NCI-H345 treated with DMSO at 0.1 percent for 48 hours (cell line): Measurements from ENCODE around the gene GREB1L.
"Not testable (repeated sequence)": the region's sequence is repeated elsewhere in the genome, so short reads cannot be mapped to it uniquely, and the experiment has no call there.

Experiments used
- DNase-seq: peaks from one replicate; lab custom pipeline; 2025; ENCODE audit not compliant: unreplicated experiment; lab: John Stamatoyannopoulos, UW

GREB1L gene

GRCh38 chr18:21242141-21242779 is at the start of gene GREB1L:
Gene GREB1L (plus strand): TSS chr18:21242232. CDS start chr18:21383519, 141,287 bp downstream.
- DNase-seq: peak; percentile 18

- no peak for DNase-seq
These were observed 49.8 kb upstream of the GREB1L start for GRCh38 chr18:21192308-21192624.

GRCh38 chr18:21194871-21195771 is 46.9 kb upstream of the GREB1L start:
- DNase-seq: peak; percentile 73

- DNase-seq: no peak
These were observed 45.6 kb upstream of the GREB1L start for GRCh38 chr18:21196426-21196825.

- DNase-seq: no peak
These were observed 38.9 kb upstream of the GREB1L start for GRCh38 chr18:21203126-21203525.

GRCh38 chr18:21203542-21204241 is 38.3 kb upstream of the GREB1L start:
- no peak for DNase-seq

- no peak for DNase-seq
These were observed 36.3 kb upstream of the GREB1L start for GRCh38 chr18:21205695-21206094.

GRCh38 chr18:21210278-21210677 is 31.8 kb upstream of the GREB1L start:
- no peak for DNase-seq

- DNase-seq: no peak
These were observed 31.2 kb upstream of the GREB1L start for GRCh38 chr18:21210784-21211183.

- DNase-seq: not testable (repeated sequence)
These were observed 27.6 kb upstream of the GREB1L start for GRCh38 chr18:21214409-21214808.

- DNase-seq: no peak
These were observed 26.5 kb upstream of the GREB1L start for GRCh38 chr18:21215490-21215889.

- DNase-seq: no peak
These were observed 23.2 kb upstream of the GREB1L start for GRCh38 chr18:21218862-21219261.

- DNase-seq: no peak
These were observed 11.6 kb upstream of the GREB1L start for GRCh38 chr18:21230436-21230835.

GRCh38 chr18:21241301-21242048 is 557 bp upstream of the GREB1L start:
- DNase-seq: no peak

- DNase-seq: no peak
These were observed 859 bp downstream of the GREB1L start for GRCh38 chr18:21242780-21243401.

GRCh38 chr18:21254576-21254975 is 12.5 kb downstream of the GREB1L start:
- DNase-seq: no peak

GRCh38 chr18:21255211-21255610 is 13.2 kb downstream of the GREB1L start:
- DNase-seq: no peak

GRCh38 chr18:21257386-21257785 is 15.4 kb downstream of the GREB1L start:
- DNase-seq: no peak

GRCh38 chr18:21260621-21261020 is 18.6 kb downstream of the GREB1L start:
- no peak for DNase-seq

- no peak for DNase-seq
These were observed 19.3 kb downstream of the GREB1L start for GRCh38 chr18:21261352-21261751.

- no peak for DNase-seq
These were observed 20.2 kb downstream of the GREB1L start for GRCh38 chr18:21262244-21262643.
